Lower leg skin (tissue), 3 donors: Measurements from ENCODE around the gene EHMT1.

Experiments
- CTCF ChIP-seq, 3 donors: fragments of 450-650 bp; IDR thresholded peaks; one replicate each; pipeline ENCODE4 v1.5.1; 2016; ENCODE audit warnings: antibody characterized with exemption in 3 of 3, mild to moderate bottlenecking in 3 of 3, moderate library complexity in 2 of 3
- POLR2A ChIP-seq, 2 donors: fragments of 450-650 bp; IDR thresholded peaks; one replicate each; pipeline ENCODE4 v1.6.1; 2016 to 2017; ENCODE audit warnings: antibody characterized with exemption in 2 of 2, mild to moderate bottlenecking in 1 of 2, moderate library complexity in 1 of 2

DNA sequence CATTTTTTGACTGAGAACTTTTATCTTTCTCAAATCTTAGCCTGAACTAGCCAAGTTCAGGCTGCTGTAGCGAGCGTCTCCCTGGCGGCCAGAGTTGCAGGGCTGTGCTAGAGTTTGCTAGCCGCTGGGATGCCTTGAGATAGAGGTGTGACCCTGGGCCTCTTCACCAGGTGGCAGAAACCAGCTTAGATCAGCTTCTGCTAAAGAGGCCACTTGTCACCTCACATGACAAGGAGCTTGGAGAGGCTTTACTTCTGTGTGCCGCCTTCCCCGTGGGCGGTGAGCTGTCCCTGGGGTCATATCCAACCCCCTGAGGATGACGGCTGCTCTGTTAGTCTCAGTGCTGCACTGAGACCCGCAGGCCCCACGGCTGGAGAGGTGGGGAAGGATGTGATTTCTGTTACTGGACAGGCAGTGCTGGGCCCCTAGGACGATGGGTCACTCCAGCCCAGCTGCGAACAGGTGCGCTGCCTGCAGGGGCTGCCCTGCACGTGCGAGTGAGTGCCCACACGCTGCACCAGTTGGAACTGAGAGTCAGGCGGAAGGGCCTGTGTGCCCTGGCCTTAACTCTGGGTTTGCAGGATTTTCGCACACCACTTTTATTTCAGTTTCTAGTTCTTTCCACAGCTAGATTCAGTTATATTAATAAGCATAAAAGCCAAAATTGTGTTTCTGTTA, 63.8 kb downstream of the EHMT1 start:
- no peak for TF ChIP-seq CTCF (IDR thresholded peaks at IDR 0.05)
- no peak for TF ChIP-seq POLR2A (IDR thresholded peaks at IDR 0.05)
